ENCODE measurements around the gene TRPM3. TPM values are rescaled to one million over a fixed set of nuclear protein-coding genes. Genes with fewer than 3 reads are reported as not detected.

The TRPM3 gene
- total RNA-seq, 4 donors from 2014 or later: 5.2 to 8.1 (median 7.3) TPM

- 70 to 90% methylated on average over 3 of the region's 3 CpGs for WGBS, 2 donors
- no peaks in the 10 kb centered on the region for H3K27me3 ChIP-seq
- H3K36me3 ChIP-seq: no peaks in the 10 kb centered on the region
- peak overlapping the region in 1 of 4 donors; percentile 49 for H3K27ac ChIP-seq
- no peak for TF ChIP-seq CTCF (IDR thresholded peaks at IDR 0.05)
- TF ChIP-seq EP300 (IDR thresholded peaks at IDR 0.05): no peak
- no peak for TF ChIP-seq POLR2A (IDR thresholded peaks at IDR 0.05)
- peaks cover 0 to 26% (median 11%) of the 10 kb centered on the region in 4 donors for H3K4me1 ChIP-seq
- no peak for DNase-seq (ENCODE audit: low spot score in 2 of 2)
- no peak overlapping the region for H3K4me3 ChIP-seq
- no peaks in the 10 kb centered on the region for H3K9me3 ChIP-seq
Observed at GRCh38 chr9:70551801-70552200, 569.6 kb downstream of the TRPM3 start.

DNA sequence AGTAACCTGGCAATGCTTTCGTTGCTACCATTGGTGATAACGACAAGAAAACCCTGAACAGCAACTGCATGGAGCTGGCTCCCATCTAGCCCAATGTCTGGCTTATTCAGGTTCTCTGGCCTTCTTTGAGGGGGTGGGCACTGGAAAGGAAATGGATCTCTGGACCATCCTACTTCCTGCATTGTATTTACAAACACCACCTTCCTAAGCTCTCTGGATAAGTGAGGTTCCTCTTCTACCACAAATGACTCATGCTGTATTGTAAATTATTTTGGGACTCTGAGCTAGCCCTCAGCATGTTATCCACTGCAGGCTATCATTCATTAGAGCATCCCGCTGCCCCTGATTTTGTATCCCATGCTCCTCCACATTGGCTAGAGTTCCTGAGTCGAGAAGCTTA, 570.0 kb downstream of the TRPM3 start:
- Histone ChIP-seq H3K27ac (peak overlapping the region in 1 of 4 donors; percentile 49), H3K27me3 (no peaks in the 10 kb centered on the region), H3K36me3 (no peaks in the 10 kb centered on the region), H3K9me3 (no peaks in the 10 kb centered on the region), H3K4me1 (peaks cover 0 to 26% (median 11%) of the 10 kb centered on the region in 4 donors), H3K4me3 (no peak overlapping the region)
- no peak for DNase-seq (ENCODE audit: low spot score in 2 of 2)
- whole genome bisulfite sequencing, 2 donors: 89 to 94% methylated on average over 4 of the region's 4 CpGs
- no peak for TF ChIP-seq CTCF (IDR thresholded peaks at IDR 0.05)
- TF ChIP-seq POLR2A (IDR thresholded peaks at IDR 0.05): no peak
- no peak for TF ChIP-seq EP300 (IDR thresholded peaks at IDR 0.05)

DNA sequence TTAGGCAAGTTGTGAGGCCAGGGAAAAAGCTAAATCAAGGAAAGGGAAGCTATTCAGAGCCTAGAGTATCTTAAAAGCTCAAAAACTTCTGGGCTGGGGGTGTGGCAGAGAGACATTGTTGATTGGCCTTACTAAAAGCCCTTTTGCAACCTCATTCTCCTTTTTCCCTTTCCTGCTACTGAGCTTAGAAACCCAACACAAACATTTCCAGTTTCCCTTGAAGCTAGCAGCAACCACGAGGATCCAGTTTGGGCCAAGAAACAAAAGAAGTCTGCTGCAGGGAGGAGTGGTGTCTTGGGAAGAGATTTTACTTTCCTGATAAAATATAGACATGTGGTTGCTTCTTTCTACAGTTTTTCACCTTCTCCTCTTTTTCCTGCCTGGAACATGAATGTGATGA, 571.5 kb downstream of the TRPM3 start:
- WGBS, 2 donors: 58 to 59% methylated on average over 1 of the region's 1 CpG
- no peaks in the 10 kb centered on the region for H3K27me3 ChIP-seq
- H3K4me1 ChIP-seq: peaks cover 0 to 16% (median 10%) of the 10 kb centered on the region in 4 donors
- peak overlapping the region in 1 of 4 donors; percentile 8 for H3K27ac ChIP-seq
- H3K4me3 ChIP-seq: no peak overlapping the region
- H3K36me3 ChIP-seq: no peaks in the 10 kb centered on the region
- TF ChIP-seq CTCF (IDR thresholded peaks at IDR 0.05) (no peak), EP300 (IDR thresholded peaks at IDR 0.05) (no peak), POLR2A (IDR thresholded peaks at IDR 0.05) (no peak)
- no peaks in the 10 kb centered on the region for H3K9me3 ChIP-seq
- no peak for DNase-seq (ENCODE audit: low spot score in 2 of 2)

DNA sequence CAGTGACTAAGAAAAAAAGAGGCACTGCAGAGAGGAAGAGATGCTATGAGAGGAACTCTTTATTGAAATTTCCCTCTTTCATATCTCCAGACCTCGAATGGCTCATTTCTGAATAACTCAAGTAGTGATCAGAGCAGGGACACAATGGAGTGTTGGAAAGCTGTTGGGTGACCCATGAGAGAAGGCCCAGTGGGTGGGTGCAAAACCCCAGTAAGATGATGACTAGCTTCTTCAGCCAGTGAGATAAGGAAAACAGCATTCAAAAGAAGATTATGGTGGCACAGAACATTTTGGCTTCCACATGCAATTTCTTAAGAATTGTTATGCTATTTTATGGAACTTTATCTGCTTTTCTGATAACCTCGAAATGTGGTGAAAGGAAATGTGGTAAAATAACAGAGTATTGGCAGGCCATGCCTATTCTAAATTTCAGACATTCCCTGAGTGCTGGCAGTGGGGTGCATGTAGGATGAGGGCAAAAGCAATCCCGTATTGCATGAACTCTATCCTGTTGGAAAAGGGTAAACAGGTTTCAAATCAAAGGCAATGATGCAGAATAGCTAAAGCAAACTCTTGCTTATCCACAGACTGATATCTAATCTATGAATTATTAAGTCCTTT, 579.0 kb downstream of the TRPM3 start:
- H3K9me3 ChIP-seq: no peaks in the 10 kb centered on the region
- 71% methylated on average over 3 of the region's 3 CpGs for WGBS, 2 donors
- no peak overlapping the region for H3K27ac ChIP-seq
- no peaks in the 10 kb centered on the region for H3K36me3 ChIP-seq
- no peak for TF ChIP-seq CTCF (IDR thresholded peaks at IDR 0.05)
- TF ChIP-seq EP300 (IDR thresholded peaks at IDR 0.05): no peak
- TF ChIP-seq POLR2A (IDR thresholded peaks at IDR 0.05): no peak
- H3K4me3 ChIP-seq: no peak overlapping the region
- no peak for DNase-seq (ENCODE audit: low spot score in 2 of 2)
- no peaks in the 10 kb centered on the region for H3K4me1 ChIP-seq
- H3K27me3 ChIP-seq: no peaks in the 10 kb centered on the region

DNA sequence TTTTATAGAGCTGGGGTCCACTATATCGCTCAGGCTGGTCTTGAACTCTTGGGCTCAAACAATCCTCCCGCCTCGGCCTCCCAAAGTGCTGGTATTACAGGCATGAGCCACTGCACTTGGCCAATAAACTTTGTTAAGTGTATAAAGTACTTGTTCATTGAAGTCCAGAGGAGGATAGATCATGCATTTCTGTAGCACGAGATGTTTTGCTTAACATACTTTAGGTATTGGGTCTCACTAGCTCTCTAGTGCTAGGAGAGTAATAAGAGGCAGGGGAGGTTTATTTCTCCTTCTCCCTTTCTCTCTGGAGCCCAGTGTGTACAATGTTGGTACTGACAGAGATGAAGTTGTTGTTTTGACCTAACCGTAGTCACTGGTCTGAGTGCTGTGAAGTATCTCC, 581.4 kb downstream of the TRPM3 start:
- Histone ChIP-seq H3K27ac (no peak overlapping the region), H3K27me3 (no peaks in the 10 kb centered on the region), H3K36me3 (peaks cover 0 to 11% (median 0%) of the 10 kb centered on the region in 3 donors), H3K4me3 (no peak overlapping the region), H3K9me3 (no peaks in the 10 kb centered on the region), H3K4me1 (no peaks in the 10 kb centered on the region)
- no peak for DNase-seq (ENCODE audit: low spot score in 2 of 2)
- 90 to 97% methylated on average over 5 of the region's 5 CpGs for WGBS, 2 donors
- TF ChIP-seq POLR2A (IDR thresholded peaks at IDR 0.05) (no peak), CTCF (IDR thresholded peaks at IDR 0.05) (no peak), EP300 (IDR thresholded peaks at IDR 0.05) (no peak)
